Skin of body (tissue), 2 donors: ENCODE data around the gene SH3BP5L. TPM values are rescaled to one million over a fixed set of nuclear protein-coding genes. Genes with fewer than 3 reads are reported as not detected.

ENCODE experiments used
- DNase-seq: peaks from one replicate; lab custom pipeline; 2025; lab: John Stamatoyannopoulos, UW
- total RNA-seq: library from RNA; depleted of rRNA; stranded (reverse); fragments of >200 nt; gene quantifications from one replicate; pipeline ENCODE4 v1.2.3, GENCODE V29; 2014

SH3BP5L gene
- total RNA-seq, 1 donor from 2014 or later, result 10.4 TPM

- no peak for DNase-seq
These were observed 25.7 kb upstream of the SH3BP5L start for GRCh38 chr1:248851390-248851789.

GRCh38 chr1:248850536-248851251 is 25.0 kb upstream of the SH3BP5L start:
- DNase-seq, result no peak

- no peak for DNase-seq
These were observed 24.4 kb upstream of the SH3BP5L start for GRCh38 chr1:248850124-248850523.

GRCh38 chr1:248849637-248850036 is 23.9 kb upstream of the SH3BP5L start:
- no peak for DNase-seq

GRCh38 chr1:248849152-248849551 is 23.4 kb upstream of the SH3BP5L start:
- no peak for DNase-seq

GRCh38 chr1:248848602-248849001 is 22.9 kb upstream of the SH3BP5L start:
- no peak for DNase-seq

- no peak for DNase-seq
These were observed 22.3 kb upstream of the SH3BP5L start for GRCh38 chr1:248847956-248848561.

- DNase-seq, result no peak
These were observed 21.7 kb upstream of the SH3BP5L start for GRCh38 chr1:248847181-248847955.

- no peak for DNase-seq
These were observed 18.8 kb upstream of the SH3BP5L start for GRCh38 chr1:248844526-248844925.

- DNase-seq, result no peak
These were observed 18.0 kb upstream of the SH3BP5L start for GRCh38 chr1:248843687-248844086.

GRCh38 chr1:248842781-248843331 is 17.1 kb upstream of the SH3BP5L start:
- DNase-seq, result no peak

- DNase-seq, result peak; percentile 48
These were observed 16.1 kb upstream of the SH3BP5L start for GRCh38 chr1:248841702-248842395.

- DNase-seq, result no peak
These were observed 15.2 kb upstream of the SH3BP5L start for GRCh38 chr1:248840946-248841345.

- DNase-seq, result no peak
These were observed 13.4 kb upstream of the SH3BP5L start for GRCh38 chr1:248839168-248839555.

- DNase-seq, result peak; percentile 88
These were observed 12.8 kb upstream of the SH3BP5L start for GRCh38 chr1:248838357-248839167.

GRCh38 chr1:248837781-248838356 is 12.2 kb upstream of the SH3BP5L start, which contains the start of gene ZNF672:
Gene ZNF672 (plus strand): TSS chr1:248838224. CDS start chr1:248847275, 9,051 bp downstream.
- peak; percentile 96 for DNase-seq

GRCh38 chr1:248837045-248837780 is 11.5 kb upstream of the SH3BP5L start:
- no peak for DNase-seq

- DNase-seq, result no peak
These were observed 8.7 kb upstream of the SH3BP5L start for GRCh38 chr1:248834343-248834940.

GRCh38 chr1:248831842-248832241 is 6.1 kb upstream of the SH3BP5L start:
- DNase-seq, result no peak
